Hepatocyte (in vitro differentiated cells): Measurements from ENCODE around the gene RPE65. TPM values are rescaled to one million over a fixed set of nuclear protein-coding genes. Genes with fewer than 3 reads are reported as not detected.
"Not testable (repeated sequence)": the region's sequence is repeated elsewhere in the genome, so short reads cannot be mapped to it uniquely, and the experiment has no call there.

ENCODE experiments used
- DNase-seq: peaks from one replicate; pipeline ENCODE4 v3.0.0-alpha.2; 2016; ENCODE audit warnings: low spot score
- H2AFZ ChIP-seq: fragments of 200-600 bp; sonication (generic); 2 replicates; pipeline ENCODE4 v1.6.0; 2016; ENCODE audit warnings: antibody characterized with exemption, mild to moderate bottlenecking
- H3K27ac ChIP-seq: fragments of 200-600 bp; sonication (generic); 2 replicates; pipeline ENCODE4 v1.5.1; 2016; ENCODE audit warnings: mild to moderate bottlenecking
- H3K27me3 ChIP-seq: fragments of 200-600 bp; sonication (generic); 2 replicates; pipeline ENCODE4 v1.6.1; 2016
- H3K36me3 ChIP-seq: fragments of 200-600 bp; sonication (generic); replicated peaks from 2 replicates; pipeline ENCODE4 v1.5.1; 2016; ENCODE audit warnings: low read depth; ENCODE audit not compliant: insufficient read depth
- H3K4me1 ChIP-seq: fragments of 200-600 bp; sonication (generic); 2 replicates; pipeline ENCODE4 v1.5.1; 2016; ENCODE audit warnings: mild to moderate bottlenecking, moderate library complexity; ENCODE audit not compliant: insufficient read depth
- H3K4me2 ChIP-seq: fragments of 200-600 bp; sonication (generic); 2 replicates; pipeline ENCODE4 v1.6.0; 2016
- H3K4me3 ChIP-seq: fragments of 200-600 bp; sonication (generic); 2 replicates; pipeline ENCODE4 v1.5.1; 2016; ENCODE audit warnings: mild to moderate bottlenecking
- H3K79me2 ChIP-seq: fragments of 200-600 bp; sonication (generic); 2 replicates; pipeline ENCODE4 v1.6.0; 2017; ENCODE audit warnings: mild to moderate bottlenecking
- H3K9me2 ChIP-seq: fragments of 200-600 bp; sonication (generic); replicated peaks from 2 replicates; pipeline ENCODE4 v1.6.0; 2017; ENCODE audit warnings: mild to moderate bottlenecking; ENCODE audit not compliant: insufficient read depth
- H3K9me3 ChIP-seq: fragments of 200-600 bp; sonication (generic); 2 replicates; pipeline ENCODE4 v1.5.1; 2016; ENCODE audit warnings: low read depth, mild to moderate bottlenecking
- H4K20me1 ChIP-seq: fragments of 200-600 bp; sonication (generic); 2 replicates; pipeline ENCODE4 v1.6.0; 2016; ENCODE audit warnings: mild to moderate bottlenecking; ENCODE audit not compliant: insufficient read depth, poor library complexity, severe bottlenecking
- CTCF ChIP-seq: fragments of 200-600 bp; sonication (generic); IDR thresholded peaks from 2 replicates; pipeline ENCODE4 v1.5.1; 2016; ENCODE audit warnings: antibody characterized with exemption, mild to moderate bottlenecking; ENCODE audit not compliant: poor library complexity
- EZH2 ChIP-seq: fragments of 200-600 bp; sonication (generic); IDR thresholded peaks from 2 replicates; pipeline ENCODE4 v1.6.1; 2016; ENCODE audit warnings: antibody characterized with exemption, mild to moderate bottlenecking, borderline replicate concordance
- EZH2phosphoT487 ChIP-seq: fragments of 200-600 bp; sonication (generic); IDR thresholded peaks from one replicate; pipeline ENCODE4 v1.6.1; 2018; ENCODE audit warnings: antibody characterized with exemption, mild to moderate bottlenecking, low read depth, moderate library complexity; ENCODE audit not compliant: unreplicated experiment, severe bottlenecking
- WGBS: methylation state at CpG from one replicate; pipeline ENCODE4 v1.1.6; 2016; ENCODE audit warnings: low lambda C conversion rate; ENCODE audit errors: missing lambda C conversion rate; 5-methylcytosine and 5-hydroxymethylcytosine counted together
- polyA plus RNA-seq: library from polyadenylated mRNA; unstranded; fragments of >200 nt; fragmentation: Nextera tagmentation; extraction: Ambion mirVana; gene quantifications from 2 replicates; pipeline ENCODE4 v1.2.1, GENCODE V29; 2016
- total RNA-seq: library from RNA; depleted of rRNA; stranded (reverse); fragments of >200 nt; gene quantifications from 2 replicates; pipeline ENCODE4 v1.2.3, GENCODE V29; 2014

Gene RPE65
- total and polyA plus RNA-seq, 2 experiments from 2014 or later, result 0.39 to 0.70 TPM

DNA sequence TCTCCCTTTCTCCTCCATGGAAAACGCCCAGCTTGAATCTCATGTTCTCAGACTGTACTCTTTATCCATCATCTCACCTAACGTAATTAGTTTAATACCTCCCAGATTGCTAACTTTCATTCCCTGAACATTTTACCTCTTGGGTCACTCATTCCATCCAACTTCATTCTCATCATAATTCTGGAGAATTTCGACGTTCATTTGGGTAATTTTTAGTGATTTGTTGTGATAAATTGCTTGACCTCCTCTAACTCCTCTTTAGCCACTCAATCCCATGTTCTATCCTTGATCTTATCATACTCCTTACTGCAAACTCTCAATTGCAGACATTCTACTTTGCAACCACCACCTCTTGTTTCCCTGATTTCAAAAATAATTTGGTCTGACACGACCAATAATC is 28.4 kb downstream of the RPE65 start:
- no peaks in the 10 kb centered on the region for H4K20me1 ChIP-seq
- no peak overlapping the region for H2AFZ ChIP-seq
- no peaks in the 10 kb centered on the region for H3K9me2 ChIP-seq
- no peak for DNase-seq
- no peaks in the 10 kb centered on the region for H3K4me1 ChIP-seq
- no peaks in the 10 kb centered on the region for H3K79me2 ChIP-seq
- no peaks in the 10 kb centered on the region for H3K36me3 ChIP-seq
- no peak for TF ChIP-seq CTCF
- no peak for TF ChIP-seq EZH2phosphoT487
- TF ChIP-seq EZH2, result no peak
- WGBS, result 89% methylated on average over 5 of the region's 5 CpGs
- H3K27me3 ChIP-seq, result peaks cover 3% of the 10 kb centered on the region
- no peak overlapping the region for H3K4me3 ChIP-seq
- no peaks in the 10 kb centered on the region for H3K9me3 ChIP-seq
- no peak overlapping the region for H3K27ac ChIP-seq
- no peak overlapping the region for H3K4me2 ChIP-seq

GRCh38 chr1:68409426-68409825 is 40.3 kb downstream of the RPE65 start:
- H3K27me3 ChIP-seq, result no peaks in the 10 kb centered on the region
- no peak overlapping the region for H3K4me2 ChIP-seq
- H2AFZ ChIP-seq, result no peak overlapping the region
- no peaks in the 10 kb centered on the region for H3K36me3 ChIP-seq
- 52% methylated on average over 2 of the region's 2 CpGs for WGBS
- no peaks in the 10 kb centered on the region for H4K20me1 ChIP-seq
- H3K79me2 ChIP-seq, result no peaks in the 10 kb centered on the region
- H3K4me1 ChIP-seq, result no peaks in the 10 kb centered on the region
- no peak overlapping the region for H3K27ac ChIP-seq
- no peaks in the 10 kb centered on the region for H3K9me2 ChIP-seq
- H3K4me3 ChIP-seq, result no peak overlapping the region
- no peak for DNase-seq
- no peaks in the 10 kb centered on the region for H3K9me3 ChIP-seq
- no peak for TF ChIP-seq EZH2phosphoT487
- TF ChIP-seq EZH2, result no peak
- TF ChIP-seq CTCF, result no peak

DNA sequence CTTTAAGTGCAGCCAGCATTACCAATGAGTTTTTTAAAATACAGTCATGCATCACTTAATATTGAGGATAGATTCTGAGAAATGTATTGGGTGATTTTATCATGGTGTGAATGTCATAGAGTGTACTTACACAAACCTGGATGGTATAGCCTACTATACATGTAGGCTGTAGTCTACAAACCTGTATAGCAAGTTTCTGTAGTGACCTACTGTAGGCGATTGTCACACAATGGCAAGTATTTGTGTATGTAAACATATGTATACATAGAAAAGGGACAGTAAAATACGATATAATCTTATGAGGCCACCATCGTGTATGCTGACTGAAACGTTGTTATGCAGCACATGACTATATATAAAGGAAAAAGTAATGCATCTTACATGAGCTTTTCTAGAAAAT is 48.2 kb downstream of the RPE65 start:
- Histone ChIP-seq H3K4me3 (no peak overlapping the region), H3K36me3 (no peaks in the 10 kb centered on the region), H3K9me3 (no peaks in the 10 kb centered on the region), H3K79me2 (no peaks in the 10 kb centered on the region), H3K4me1 (no peaks in the 10 kb centered on the region), H4K20me1 (no peaks in the 10 kb centered on the region), H3K27me3 (no peaks in the 10 kb centered on the region), H2AFZ (no peak overlapping the region), H3K4me2 (no peak overlapping the region), H3K27ac (no peak overlapping the region), H3K9me2 (no peaks in the 10 kb centered on the region)
- WGBS, result 57% methylated on average over 4 of the region's 4 CpGs
- no peak for DNase-seq
- TF ChIP-seq CTCF, result no peak
- no peak for TF ChIP-seq EZH2phosphoT487
- TF ChIP-seq EZH2, result no peak

GRCh38 chr1:68395575-68395974 is 54.2 kb downstream of the RPE65 start:
- 97% methylated on average over 3 of the region's 3 CpGs for WGBS
- H3K4me3 ChIP-seq, H3K36me3 ChIP-seq, DNase-seq, H2AFZ ChIP-seq, H4K20me1 ChIP-seq, H3K4me2 ChIP-seq, H3K79me2 ChIP-seq, H3K9me3 ChIP-seq, H3K4me1 ChIP-seq, H3K9me2 ChIP-seq, H3K27ac ChIP-seq, H3K27me3 ChIP-seq: not testable (repeated sequence)

GRCh38 chr1:68392474-68392873 is 57.3 kb downstream of the RPE65 start:
- H3K4me1 ChIP-seq, H2AFZ ChIP-seq, H3K4me2 ChIP-seq, H3K9me3 ChIP-seq, H3K4me3 ChIP-seq, H3K27ac ChIP-seq, H3K79me2 ChIP-seq, DNase-seq, H3K27me3 ChIP-seq, H3K36me3 ChIP-seq, H4K20me1 ChIP-seq, H3K9me2 ChIP-seq: not testable (repeated sequence)
- 94% methylated on average over 5 of the region's 5 CpGs for WGBS

DNA sequence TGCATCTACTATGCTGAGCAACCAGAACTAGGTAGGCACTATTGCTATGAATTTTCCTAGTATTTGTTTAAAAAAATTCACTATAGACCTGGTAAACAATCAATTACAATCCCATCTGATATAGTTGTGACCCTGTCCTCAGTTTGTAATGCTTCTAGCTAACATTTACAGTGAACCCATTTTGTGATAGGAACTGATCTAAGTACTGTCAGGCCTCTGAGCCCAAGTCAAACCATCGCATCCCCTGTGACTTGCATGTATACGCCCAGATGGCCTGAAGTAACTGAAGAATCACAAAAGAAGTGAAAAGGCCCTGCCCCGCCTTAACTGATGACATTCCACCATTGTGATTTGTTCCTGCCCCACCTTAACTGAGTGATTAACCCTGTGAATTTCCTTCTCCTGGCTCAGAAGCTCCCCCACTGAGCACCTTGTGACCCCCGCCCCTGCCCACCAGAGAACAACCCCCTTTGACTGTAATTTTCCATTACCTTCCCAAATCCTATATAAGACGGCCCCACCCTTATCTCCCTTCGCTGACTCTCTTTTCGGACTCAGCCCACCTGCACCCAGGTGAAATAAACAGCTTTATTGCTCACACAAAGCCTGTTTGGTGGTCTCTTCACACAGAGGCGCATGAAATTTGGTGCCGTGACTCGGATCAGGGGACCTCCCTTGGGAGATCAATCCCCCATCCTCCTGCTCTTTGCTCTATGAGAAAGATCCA is 63.8 kb downstream of the RPE65 start:
- not testable (repeated sequence) for H2AFZ ChIP-seq, H3K4me3 ChIP-seq, H3K9me3 ChIP-seq, H3K36me3 ChIP-seq, H4K20me1 ChIP-seq, H3K27ac ChIP-seq, H3K27me3 ChIP-seq, H3K4me1 ChIP-seq, H3K4me2 ChIP-seq, H3K9me2 ChIP-seq, DNase-seq, H3K79me2 ChIP-seq
- 92% methylated on average over 8 of the region's 10 CpGs for WGBS
